Mesothelial cell of epicardium (in vitro differentiated cells): ENCODE measurements around the gene POPDC3. TPM values are rescaled to one million over a fixed set of nuclear protein-coding genes. Genes with fewer than 3 reads are reported as not detected.

Experiments used
- DNase-seq, 2 experiments: peaks; one replicate each; pipeline ENCODE4 v3.0.0; 2021; ENCODE audit warnings: low spot score in 2 of 2; ENCODE audit not compliant: unreplicated experiment in 2 of 2
- H3K27ac Mint-ChIP-seq: 2 replicates; pipeline ENCODE4 v1.8.0; 2021; ENCODE audit warnings: mixed read lengths
- H3K27me3 Mint-ChIP-seq: 2 replicates; pipeline ENCODE4 v1.8.0; 2021; ENCODE audit warnings: low read depth, mixed read lengths
- H3K36me3 Mint-ChIP-seq: 2 replicates; pipeline ENCODE4 v1.8.0; 2021; ENCODE audit warnings: mixed read lengths
- H3K4me1 Mint-ChIP-seq: 2 replicates; pipeline ENCODE4 v1.8.0; 2021; ENCODE audit warnings: mixed read lengths
- H3K4me3 Mint-ChIP-seq: 2 replicates; pipeline ENCODE4 v1.8.0; 2021; ENCODE audit warnings: mild to moderate bottlenecking, moderate library complexity, mixed read lengths
- H3K9me3 Mint-ChIP-seq: 2 replicates; pipeline ENCODE4 v1.8.0; 2021; ENCODE audit warnings: mixed read lengths
- total RNA-seq: library from RNA; stranded (reverse); gene quantifications from 3 replicates; pipeline ENCODE4 v1.2.1, GENCODE V29; 2021
- TF ChIP-seq, protein P1 (sequence below): fragments of 200-600 bp; sonication (generic); IDR thresholded peaks from one replicate; pipeline ENCODE4 v1.5.0; 2021; ENCODE audit warnings: antibody characterized with exemption; ENCODE audit not compliant: unreplicated experiment

POPDC3 gene
- total RNA-seq, 1 donor from 2014 or later: 10.4 TPM

DNA sequence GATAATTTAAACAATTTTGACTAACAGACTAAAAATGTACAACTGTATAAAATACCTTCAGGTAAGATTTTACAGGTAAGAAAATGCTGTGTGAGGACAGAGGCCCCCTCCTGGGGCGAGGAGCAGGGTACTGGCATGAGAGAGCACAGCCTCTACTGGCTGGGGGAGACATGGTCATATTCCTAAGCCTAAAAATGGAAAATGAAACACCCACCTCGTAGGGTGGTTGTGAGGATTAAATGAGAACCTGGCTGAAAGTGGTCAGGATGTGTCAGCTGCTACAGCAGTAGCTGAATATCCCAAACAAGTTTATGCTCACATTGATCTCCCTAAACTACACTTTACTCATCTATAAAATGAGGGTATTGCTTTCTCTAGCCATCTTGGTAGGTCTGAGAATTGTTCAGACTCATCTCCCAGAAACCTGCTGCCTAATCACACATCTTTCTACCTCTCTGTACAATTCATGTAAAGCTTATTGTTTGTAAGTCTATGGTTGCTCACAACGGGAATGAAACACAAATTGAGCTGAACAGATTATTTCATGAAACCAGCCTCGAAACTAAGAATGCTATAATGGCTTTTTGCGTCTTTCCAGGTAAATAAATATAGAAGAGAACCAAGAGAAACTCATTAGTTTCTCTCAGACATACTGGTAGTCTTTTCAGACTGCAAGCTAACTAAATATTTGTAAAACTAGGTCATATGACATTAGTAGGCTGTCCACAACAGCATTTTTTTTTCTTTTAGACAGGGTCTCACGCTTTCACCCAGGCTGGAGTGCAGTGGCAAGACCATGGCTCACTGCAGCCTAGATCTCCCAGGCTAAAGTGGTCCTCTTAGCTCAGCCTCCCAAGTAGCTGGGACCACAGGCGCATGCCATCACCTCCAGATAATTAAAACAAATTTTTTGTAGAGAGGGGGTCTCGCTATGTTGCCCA lies 69.6 kb downstream of the POPDC3 start:
- Mint-ChIP-seq H3K27ac (no peak overlapping the region), H3K27me3 (no peaks in the 10 kb centered on the region), H3K4me1 (peaks cover 7% of the 10 kb centered on the region), H3K4me3 (no peak overlapping the region), H3K36me3 (peaks cover 17% of the 10 kb centered on the region), H3K9me3 (no peaks in the 10 kb centered on the region)
- no peak for DNase-seq
- TF ChIP-seq, protein P1, sequence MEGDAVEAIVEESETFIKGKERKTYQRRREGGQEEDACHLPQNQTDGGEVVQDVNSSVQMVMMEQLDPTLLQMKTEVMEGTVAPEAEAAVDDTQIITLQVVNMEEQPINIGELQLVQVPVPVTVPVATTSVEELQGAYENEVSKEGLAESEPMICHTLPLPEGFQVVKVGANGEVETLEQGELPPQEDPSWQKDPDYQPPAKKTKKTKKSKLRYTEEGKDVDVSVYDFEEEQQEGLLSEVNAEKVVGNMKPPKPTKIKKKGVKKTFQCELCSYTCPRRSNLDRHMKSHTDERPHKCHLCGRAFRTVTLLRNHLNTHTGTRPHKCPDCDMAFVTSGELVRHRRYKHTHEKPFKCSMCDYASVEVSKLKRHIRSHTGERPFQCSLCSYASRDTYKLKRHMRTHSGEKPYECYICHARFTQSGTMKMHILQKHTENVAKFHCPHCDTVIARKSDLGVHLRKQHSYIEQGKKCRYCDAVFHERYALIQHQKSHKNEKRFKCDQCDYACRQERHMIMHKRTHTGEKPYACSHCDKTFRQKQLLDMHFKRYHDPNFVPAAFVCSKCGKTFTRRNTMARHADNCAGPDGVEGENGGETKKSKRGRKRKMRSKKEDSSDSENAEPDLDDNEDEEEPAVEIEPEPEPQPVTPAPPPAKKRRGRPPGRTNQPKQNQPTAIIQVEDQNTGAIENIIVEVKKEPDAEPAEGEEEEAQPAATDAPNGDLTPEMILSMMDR: no peak

DNA sequence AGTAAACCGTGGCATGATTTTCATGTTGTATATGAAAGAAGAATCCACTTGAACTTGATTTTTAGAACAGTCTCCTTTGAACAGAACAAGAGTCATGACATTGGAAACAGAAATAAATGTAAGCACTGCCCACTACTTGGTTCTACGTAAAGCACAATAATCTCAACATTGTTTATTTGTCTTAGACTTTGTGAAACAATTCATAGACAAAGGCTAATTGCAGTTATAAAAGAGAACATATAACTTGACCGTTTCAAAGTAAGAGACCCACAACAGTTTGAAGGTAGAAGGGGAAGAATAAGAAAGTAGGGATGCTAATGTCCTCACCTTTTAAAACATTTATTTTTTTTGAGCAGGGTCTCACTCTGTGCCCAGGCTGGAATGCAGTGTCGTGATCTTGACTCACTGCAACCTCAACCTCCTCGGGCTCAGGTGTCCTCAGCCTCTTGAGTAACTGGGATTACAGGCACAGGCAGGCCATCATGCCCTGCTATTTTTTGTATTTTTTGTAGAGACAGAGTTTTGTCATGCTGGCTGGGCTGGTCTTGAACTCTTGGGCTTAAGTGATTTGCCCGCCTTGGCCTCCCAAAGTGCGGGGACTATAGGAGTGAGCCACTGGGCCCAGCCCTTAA lies 71.1 kb downstream of the POPDC3 start:
- no peak for DNase-seq
- Mint-ChIP-seq H3K36me3 (peaks cover 21% of the 10 kb centered on the region), H3K27me3 (no peaks in the 10 kb centered on the region), H3K27ac (no peak overlapping the region), H3K4me3 (no peak overlapping the region), H3K9me3 (no peaks in the 10 kb centered on the region), H3K4me1 (peaks cover 7% of the 10 kb centered on the region)
- TF ChIP-seq, protein P1: no peak

Other genes starting within 250 kb of the POPDC3 start
- gene LIN28B, start 222.9 kb downstream of the POPDC3 start, total RNA-seq: 18.1 to 19.7 TPM (median 19.3 TPM) in 3 replicates
- gene PREP, start 223.1 kb upstream of the POPDC3 start, total RNA-seq: 45.2 to 47.8 TPM (median 47.4 TPM) in 3 replicates